PC-3 (cell line): ENCODE results near the gene NCCRP1.

ENCODE experiments used
- EZH2 ChIP-seq: fragments of 300-600 bp; sonication (generic); IDR thresholded peaks from one replicate; pipeline ENCODE4 v1.6.1; 2017; ENCODE audit warnings: antibody characterized with exemption, mild to moderate bottlenecking, low read length; ENCODE audit not compliant: unreplicated experiment
- EZH2phosphoT487 ChIP-seq: fragments of 300-600 bp; sonication (generic); IDR thresholded peaks from 2 replicates; pipeline ENCODE4 v1.6.1; 2018; ENCODE audit warnings: mild to moderate bottlenecking, antibody characterized with exemption, low read length, borderline replicate concordance
- TF ChIP-seq, protein P1 (sequence below): fragments of 300-600 bp; sonication (generic); conservative IDR thresholded peaks from 2 replicates; pipeline ENCODE4 v1.5.1; 2017; ENCODE audit warnings: antibody characterized with exemption, low read depth, mild to moderate bottlenecking, low read length

DNA sequence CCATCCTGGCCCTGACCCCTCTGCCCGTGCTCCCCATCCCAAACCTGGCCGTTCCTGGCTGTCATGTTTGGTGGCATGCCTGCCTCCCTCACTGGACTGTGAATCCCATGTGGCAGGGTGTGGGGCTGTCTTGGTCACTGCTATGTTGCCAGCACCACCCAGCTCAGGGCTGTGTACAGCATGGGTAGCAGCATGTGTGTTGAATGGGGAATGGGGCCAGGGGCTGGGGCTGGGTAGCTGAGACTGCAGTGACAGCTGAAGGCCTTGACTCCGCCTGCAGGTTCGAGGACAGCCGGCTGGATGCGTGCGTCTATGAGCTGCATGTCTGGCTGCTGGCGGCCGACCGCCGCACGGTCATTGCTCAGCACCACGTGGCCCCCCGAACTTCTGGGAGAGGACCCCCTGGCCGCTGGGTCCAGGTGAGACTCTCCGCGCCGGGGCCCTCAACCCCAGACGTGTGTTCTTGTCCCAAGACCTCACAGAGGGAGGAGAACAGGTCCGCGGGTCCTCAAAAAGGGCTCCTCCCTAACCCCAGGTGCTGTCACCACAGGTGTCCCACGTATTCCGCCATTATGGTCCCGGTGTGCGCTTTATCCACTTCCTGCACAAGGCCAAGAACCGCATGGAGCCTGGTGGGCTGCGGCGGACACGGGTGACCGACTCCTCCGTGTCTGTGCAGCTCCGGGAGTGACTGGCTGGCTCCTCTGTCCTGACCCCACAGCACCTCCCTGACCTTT lies 3.5 kb downstream of the NCCRP1 start:
- TF ChIP-seq, protein P1, sequence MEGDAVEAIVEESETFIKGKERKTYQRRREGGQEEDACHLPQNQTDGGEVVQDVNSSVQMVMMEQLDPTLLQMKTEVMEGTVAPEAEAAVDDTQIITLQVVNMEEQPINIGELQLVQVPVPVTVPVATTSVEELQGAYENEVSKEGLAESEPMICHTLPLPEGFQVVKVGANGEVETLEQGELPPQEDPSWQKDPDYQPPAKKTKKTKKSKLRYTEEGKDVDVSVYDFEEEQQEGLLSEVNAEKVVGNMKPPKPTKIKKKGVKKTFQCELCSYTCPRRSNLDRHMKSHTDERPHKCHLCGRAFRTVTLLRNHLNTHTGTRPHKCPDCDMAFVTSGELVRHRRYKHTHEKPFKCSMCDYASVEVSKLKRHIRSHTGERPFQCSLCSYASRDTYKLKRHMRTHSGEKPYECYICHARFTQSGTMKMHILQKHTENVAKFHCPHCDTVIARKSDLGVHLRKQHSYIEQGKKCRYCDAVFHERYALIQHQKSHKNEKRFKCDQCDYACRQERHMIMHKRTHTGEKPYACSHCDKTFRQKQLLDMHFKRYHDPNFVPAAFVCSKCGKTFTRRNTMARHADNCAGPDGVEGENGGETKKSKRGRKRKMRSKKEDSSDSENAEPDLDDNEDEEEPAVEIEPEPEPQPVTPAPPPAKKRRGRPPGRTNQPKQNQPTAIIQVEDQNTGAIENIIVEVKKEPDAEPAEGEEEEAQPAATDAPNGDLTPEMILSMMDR: no peak
- TF ChIP-seq EZH2phosphoT487: no peak
- TF ChIP-seq EZH2: no peak
